GM12878 (cell line): ENCODE data around the gene CCDC144A. TPM values are rescaled to one million over a fixed set of nuclear protein-coding genes. Genes with fewer than 3 reads are reported as not detected.

Source experiments
- ASH2L ChIP-seq: fragments of 300-600, 200-600 bp; sonication (generic); IDR thresholded peaks from 2 replicates; pipeline ENCODE4 v1.6.1; 2017; ENCODE audit warnings: low read depth, mild to moderate bottlenecking, borderline replicate concordance
- BCL3 ChIP-seq: IDR thresholded peaks from 2 replicates; pipeline ENCODE4 v1.6.1; 2011; ENCODE audit warnings: borderline replicate concordance, low read depth, mild to moderate bottlenecking, moderate library complexity, low read length; ENCODE audit not compliant: insufficient read depth, poor library complexity, severe bottlenecking
- CEBPB ChIP-seq, 2 experiments: fragments of 150-350 bp in 1 of 2; IDR thresholded peaks; 2 replicates each; pipeline ENCODE4 v1.6.1; 2012 to 2014; ENCODE audit warnings: low read depth in 2 of 2, low read length in 2 of 2, borderline replicate concordance in 1 of 2, inconsistent platforms in 1 of 2
- E4F1 ChIP-seq: fragments of 450-650 bp; IDR thresholded peaks from 2 replicates; pipeline ENCODE4 v1.6.1; 2018; ENCODE audit warnings: borderline replicate concordance, mild to moderate bottlenecking; ENCODE audit not compliant: partially characterized antibody
- FOXK2 ChIP-seq: fragments of 450-650 bp; IDR thresholded peaks from 2 replicates; pipeline ENCODE4 v1.6.1; 2017; ENCODE audit warnings: mild to moderate bottlenecking, moderate library complexity
- LARP7 ChIP-seq: fragments of 450-650 bp; IDR thresholded peaks from 2 replicates; pipeline ENCODE4 v1.6.1; 2017; ENCODE audit warnings: mild to moderate bottlenecking
- NFIC ChIP-seq: IDR thresholded peaks from 2 replicates; pipeline ENCODE4 v1.6.1; 2012; ENCODE audit warnings: low read depth, mild to moderate bottlenecking, inconsistent platforms, low read length, moderate library complexity
- NFXL1 ChIP-seq: fragments of 450-650 bp; IDR thresholded peaks from 2 replicates; pipeline ENCODE4 v1.6.1; 2017; ENCODE audit warnings: antibody characterized with exemption, mild to moderate bottlenecking, borderline replicate concordance
- NR2F1 ChIP-seq: fragments of 450-650 bp; conservative IDR thresholded peaks from 2 replicates; pipeline ENCODE4 v1.6.1; 2017; ENCODE audit warnings: mild to moderate bottlenecking
- PBX3 ChIP-seq: IDR thresholded peaks from 2 replicates; pipeline ENCODE4 v1.6.1; 2011; ENCODE audit warnings: mild to moderate bottlenecking, low read depth, low read length, moderate library complexity; ENCODE audit not compliant: insufficient replicate concordance
- POU2F2 ChIP-seq: IDR thresholded peaks from 3 replicates; pipeline ENCODE4 v1.6.1; 2011; ENCODE audit warnings: low read depth, mild to moderate bottlenecking, low read length, borderline replicate concordance
- REST ChIP-seq: IDR thresholded peaks from 2 replicates; pipeline ENCODE4 v1.6.1; 2012; ENCODE audit warnings: mild to moderate bottlenecking, low read depth, low read length
- SIN3A ChIP-seq: IDR thresholded peaks from 2 replicates; pipeline ENCODE4 v1.6.1; 2012; ENCODE audit warnings: low read depth, low read length, improper control_type of control experiment
- ZBED1 ChIP-seq: IDR thresholded peaks from 2 replicates; pipeline ENCODE4 v1.6.1; 2016; ENCODE audit warnings: borderline replicate concordance
- ZNF217 ChIP-seq: fragments of 450-650 bp; IDR thresholded peaks from 2 replicates; pipeline ENCODE4 v1.6.1; 2017; ENCODE audit warnings: antibody characterized with exemption, mild to moderate bottlenecking
- ZNF24 ChIP-seq: fragments of 450-650 bp; IDR thresholded peaks from 2 replicates; pipeline ENCODE4 v1.6.1; 2017; ENCODE audit warnings: antibody characterized with exemption, mild to moderate bottlenecking
- ZNF687 ChIP-seq: fragments of 450-650 bp; IDR thresholded peaks from 2 replicates; pipeline ENCODE4 v1.6.1; 2017; ENCODE audit warnings: mild to moderate bottlenecking, moderate library complexity
- polyA plus RNA-seq, 11 experiments: library from polyadenylated mRNA; depleted of rRNA in 4 of 11; unstranded in 6 of 11; stranded (reverse) in 5 of 11; fragments of >200 nt; fragmentation: Nextera tagmentation in 4 of 11; fragmentation: Illumina TruSeq in 1 of 11; extraction: Ambion mirVana in 4 of 11; extraction: Trizol in 1 of 11; gene quantifications; 1 replicate in 1 of 11; 2 replicates in 10 of 11; pipeline versions ENCODE4 v1.2.1 to v1.2.3, GENCODE V29; 2011 to 2016; ENCODE audit warnings: inconsistent platforms in 2 of 11, missing spikeins in 2 of 11, low read depth in 1 of 11
- total RNA-seq, 4 experiments: library from RNA; depleted of rRNA in 3 of 4; stranded (reverse); fragments of >200 nt in 3 of 4; fragmentation: Illumina TruSeq in 1 of 4; extraction: Trizol in 1 of 4; gene quantifications; 2 replicates each; pipeline versions ENCODE4 v1.2.1 to v1.2.3, GENCODE V29; 2013 to 2021

The CCDC144A gene
- total and polyA plus RNA-seq, 10 of the 15 experiments (the other 5 are each of a cell fraction or from before 2014, with no cell fraction given), result 0.05 to 1.7 (median 0.79) TPM

GRCh38 chr17:16653367-16654041 is 36.5 kb upstream of the CCDC144A start, which contains the start of gene ZNF624 (continued):
- TF ChIP-seq LARP7, result peak; percentile 77; the same call in 1 of the 2 replicates
- no peak for TF ChIP-seq ASH2L
- peak; percentile 54; the same call in 1 of the 2 replicates for TF ChIP-seq SIN3A
- no peak for TF ChIP-seq PBX3
- peak; percentile 63 for TF ChIP-seq ZNF687
- TF ChIP-seq REST, result no peak
- no peak for TF ChIP-seq ZNF24
- no peak for TF ChIP-seq ZBED1
- TF ChIP-seq ZNF217, result no peak
- no peak for TF ChIP-seq CEBPB (IDR thresholded peaks at IDR 0.05; ENCODE audit: borderline replicate concordance in 1 of 2, low read depth in 2 of 2, low read length in 2 of 2)
- TF ChIP-seq BCL3, result no peak
- no peak for TF ChIP-seq NFXL1
- peak; percentile 46; the same call in 1 of the 3 replicates for TF ChIP-seq POU2F2
- TF ChIP-seq NR2F1, result peak; percentile 38; the same call in 1 of the 2 replicates
- TF ChIP-seq FOXK2, result no peak
- TF ChIP-seq NFIC, result no peak
- no peak for TF ChIP-seq E4F1
